Central memory CD4-positive, alpha-beta T cell (primary cell): Measurements from ENCODE around the gene CLDN3.

ENCODE experiments used
- DNase-seq: peaks from one replicate; pipeline ENCODE4 v3.0.0; 2022

The CLDN3 gene

GRCh38 chr7:73770860-73771670 is 995 bp upstream of the CLDN3 start:
- no peak for DNase-seq

GRCh38 chr7:73769481-73770001 is 529 bp downstream of the CLDN3 start:
- no peak for DNase-seq

GRCh38 chr7:73768641-73769480 is 1.2 kb downstream of the CLDN3 start:
- DNase-seq, result no peak

- DNase-seq, result no peak
These were observed 3.4 kb downstream of the CLDN3 start for GRCh38 chr7:73766556-73767229.

GRCh38 chr7:73762659-73762999 is 7.4 kb downstream of the CLDN3 start:
- no peak for DNase-seq

GRCh38 chr7:73761854-73762658 is 8.0 kb downstream of the CLDN3 start:
- no peak for DNase-seq

- no peak for DNase-seq
These were observed 11.4 kb downstream of the CLDN3 start for GRCh38 chr7:73758581-73759138.

- no peak for DNase-seq
These were observed 19.9 kb downstream of the CLDN3 start for GRCh38 chr7:73749931-73750776.

GRCh38 chr7:73746378-73746777 is 23.7 kb downstream of the CLDN3 start:
- DNase-seq, result no peak

- no peak for DNase-seq
These were observed 27.1 kb downstream of the CLDN3 start for GRCh38 chr7:73742753-73743641.

GRCh38 chr7:73742338-73742752 is 27.7 kb downstream of the CLDN3 start:
- no peak for DNase-seq

GRCh38 chr7:73741600-73741999 is 28.5 kb downstream of the CLDN3 start:
- no peak for DNase-seq

- no peak for DNase-seq
These were observed 29.3 kb downstream of the CLDN3 start for GRCh38 chr7:73740771-73741170.

- no peak for DNase-seq
These were observed 29.9 kb downstream of the CLDN3 start for GRCh38 chr7:73740212-73740611.

- DNase-seq, result no peak
These were observed 30.7 kb downstream of the CLDN3 start for GRCh38 chr7:73739387-73739767.

- DNase-seq, result peak; percentile 96
These were observed 31.3 kb downstream of the CLDN3 start, which contains the start of gene ABHD11 for GRCh38 chr7:73738612-73739386. ABHD11 (minus strand) TSS chr7:73738802; CDS start chr7:73738770, 32 bp downstream.

GRCh38 chr7:73738220-73738611 is 31.9 kb downstream of the CLDN3 start:
- DNase-seq, result peak; percentile 25

GRCh38 chr7:73737491-73738219 is 32.4 kb downstream of the CLDN3 start:
- no peak for DNase-seq
